WTC11 (cell line): ENCODE data around the gene NINL. TPM values are rescaled to one million over a fixed set of nuclear protein-coding genes. Genes with fewer than 3 reads are reported as not detected.

Source experiments
- ATAC-seq: fragments of 200-7000 bp; cut with Tn5 transposase; 2 replicates; pipeline ENCODE4 v1.10.0; 2021; ENCODE audit warnings: mild to moderate bottlenecking, moderate library complexity
- CTCF ChIA-PET: fragments of 300-600 bp; sonication (Branson Sonifier 250); formaldehyde crosslinking; loops from one replicate; lab custom pipeline; 2021; ENCODE audit warnings: antibody characterized with exemption; lab: Charles Lee
- POLR2A ChIA-PET: fragments of 350-600 bp; sonication (Branson Sonifier 250); formaldehyde crosslinking; loops from one replicate; lab custom pipeline; 2021; ENCODE audit warnings: antibody characterized with exemption; lab: Charles Lee
- DNase-seq: peaks from one replicate; pipeline ENCODE4 v3.0.0; 2021; ENCODE audit warnings: low spot score
- H3K27ac Mint-ChIP-seq: 2 replicates; pipeline ENCODE4 v1.8.0; 2021; ENCODE audit warnings: mixed read lengths
- H3K27me3 Mint-ChIP-seq: 2 replicates; pipeline ENCODE4 v1.8.0; 2021; ENCODE audit warnings: low read depth, mild to moderate bottlenecking, moderate library complexity, mixed read lengths
- H3K36me3 Mint-ChIP-seq: 2 replicates; pipeline ENCODE4 v1.8.0; 2021; ENCODE audit warnings: mixed read lengths
- H3K4me1 Mint-ChIP-seq: 2 replicates; pipeline ENCODE4 v1.8.0; 2022; ENCODE audit warnings: mixed read lengths
- H3K4me3 Mint-ChIP-seq: 2 replicates; pipeline ENCODE4 v1.8.0; 2021; ENCODE audit warnings: mild to moderate bottlenecking, moderate library complexity, mixed read lengths
- H3K9me3 Mint-ChIP-seq: 2 replicates; pipeline ENCODE4 v1.8.0; 2021; ENCODE audit warnings: mixed read lengths
- ATF1 ChIP-seq: sonication (generic); formaldehyde crosslinking; IDR thresholded peaks from 2 replicates; pipeline ENCODE4 v1.8.1; 2023; ENCODE audit warnings: mild to moderate bottlenecking, moderate library complexity, missing genetic modification reagents
- CREB1 ChIP-seq: sonication (generic); formaldehyde crosslinking; IDR thresholded peaks from 2 replicates; pipeline ENCODE4 v1.8.0; 2023; ENCODE audit warnings: mild to moderate bottlenecking, missing genetic modification reagents
- ELF4 ChIP-seq: sonication (generic); formaldehyde crosslinking; IDR thresholded peaks from 2 replicates; pipeline ENCODE4 v1.8.1; 2022; ENCODE audit warnings: low read depth, mild to moderate bottlenecking, moderate library complexity, missing genetic modification reagents
- EMX1 ChIP-seq: fragments of 250-450 bp; sonication (Bioruptor Pico); IDR thresholded peaks from 2 replicates; pipeline ENCODE4 v1.8.0; 2021; ENCODE audit warnings: mild to moderate bottlenecking
- FOXJ3 ChIP-seq: sonication (generic); formaldehyde crosslinking; IDR thresholded peaks from 2 replicates; pipeline ENCODE4 v1.9.0; 2021; ENCODE audit warnings: missing genetic modification reagents, mild to moderate bottlenecking, borderline replicate concordance
- FOXK1 ChIP-seq: sonication (generic); formaldehyde crosslinking; IDR thresholded peaks from 2 replicates; pipeline ENCODE4 v1.8.0; 2022; ENCODE audit warnings: mild to moderate bottlenecking, moderate library complexity, missing genetic modification reagents
- KAT7 ChIP-seq: sonication (generic); formaldehyde crosslinking; IDR thresholded peaks from 2 replicates; pipeline ENCODE4 v1.8.1; 2023; ENCODE audit warnings: missing genetic modification reagents, mild to moderate bottlenecking, borderline replicate concordance
- MYBL2 ChIP-seq: sonication (generic); formaldehyde crosslinking; IDR thresholded peaks from 2 replicates; pipeline ENCODE4 v1.8.1; 2023; ENCODE audit warnings: mild to moderate bottlenecking, moderate library complexity, missing genetic modification reagents
- SMAD3 ChIP-seq: sonication (generic); formaldehyde crosslinking; IDR thresholded peaks from 2 replicates; pipeline ENCODE4 v1.8.0; 2022; ENCODE audit warnings: missing genetic modification reagents, mild to moderate bottlenecking, borderline replicate concordance
- SOX15 ChIP-seq: fragments of 250-450 bp; sonication (Bioruptor Pico); IDR thresholded peaks from 2 replicates; pipeline ENCODE4 v1.9.0; 2021; ENCODE audit warnings: mild to moderate bottlenecking
- TP53 ChIP-seq: sonication (generic); formaldehyde crosslinking; IDR thresholded peaks from 2 replicates; pipeline ENCODE4 v1.8.1; 2023; ENCODE audit warnings: mild to moderate bottlenecking, missing genetic modification reagents
- ZBTB21 ChIP-seq: sonication (generic); formaldehyde crosslinking; IDR thresholded peaks from 2 replicates; pipeline ENCODE4 v1.8.1; 2023; ENCODE audit warnings: mild to moderate bottlenecking, missing genetic modification reagents, borderline replicate concordance
- total RNA-seq: library from RNA; stranded (reverse); gene quantifications from 3 replicates; pipeline ENCODE4 v1.2.3, GENCODE V29; 2021
- TF ChIP-seq, protein P1 (sequence below): sonication (generic); formaldehyde crosslinking; IDR thresholded peaks from 2 replicates; pipeline ENCODE4 v1.8.0; 2022; ENCODE audit warnings: mild to moderate bottlenecking, missing genetic modification reagents
- TF ChIP-seq, protein P2 (sequence below): sonication (generic); formaldehyde crosslinking; IDR thresholded peaks from 2 replicates; pipeline ENCODE4 v1.8.1; 2023; ENCODE audit warnings: mild to moderate bottlenecking, missing genetic modification reagents, moderate library complexity
- TF ChIP-seq, protein P3 (sequence below): sonication (generic); formaldehyde crosslinking; IDR thresholded peaks from 2 replicates; pipeline ENCODE4 v1.8.0; 2022; ENCODE audit warnings: mild to moderate bottlenecking, missing genetic modification reagents
- TF ChIP-seq, protein P4 (sequence below): fragments of 250-450 bp; sonication (Bioruptor Pico); conservative IDR thresholded peaks from 2 replicates; pipeline ENCODE4 v1.9.0; 2021; ENCODE audit warnings: mild to moderate bottlenecking
- TF ChIP-seq, protein P5 (sequence below): sonication (generic); formaldehyde crosslinking; IDR thresholded peaks from 2 replicates; pipeline ENCODE4 v1.8.0; 2022; ENCODE audit warnings: mild to moderate bottlenecking, missing genetic modification reagents
- TF ChIP-seq, protein P6 (sequence below): fragments of 250-450 bp; sonication (Bioruptor Pico); IDR thresholded peaks from 2 replicates; pipeline ENCODE4 v1.9.0; 2021; ENCODE audit warnings: mild to moderate bottlenecking, borderline replicate concordance
- TF ChIP-seq, protein P7 (sequence below): fragments of 250-450 bp; sonication (Bioruptor Pico); IDR thresholded peaks from 2 replicates; pipeline ENCODE4 v1.9.0; 2021; ENCODE audit warnings: mild to moderate bottlenecking
- TF ChIP-seq, protein P8 (sequence below): sonication (generic); formaldehyde crosslinking; conservative IDR thresholded peaks from 2 replicates; pipeline ENCODE4 v1.8.1; 2022; ENCODE audit warnings: mild to moderate bottlenecking, missing genetic modification reagents

NINL gene
- total RNA-seq, 1 experiment from 2014 or later = 36.0 TPM

DNA sequence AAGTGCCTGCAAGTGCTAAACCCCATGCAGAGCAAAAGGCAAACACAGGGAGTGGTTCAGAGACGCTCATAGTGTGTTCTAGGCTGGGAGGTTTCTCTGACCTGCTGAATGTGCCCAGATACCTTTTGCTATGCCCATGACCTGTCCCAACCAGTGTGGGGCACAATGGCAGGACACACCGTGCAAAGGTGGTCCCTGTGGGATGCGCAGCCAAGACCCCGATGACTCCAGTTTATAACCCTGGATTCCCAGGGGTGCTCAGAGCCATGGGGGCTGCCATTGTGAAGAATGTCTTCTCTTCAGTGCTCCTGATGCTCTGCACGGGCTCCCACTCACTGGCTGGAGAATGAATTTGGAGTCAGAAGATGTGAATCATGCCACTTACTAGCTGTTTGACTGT is 2.2 kb upstream of the NINL start:
- H3K4me3 Mint-ChIP-seq = no peak overlapping the region
- peaks cover 7% of the 10 kb centered on the region for H3K36me3 Mint-ChIP-seq
- TF ChIP-seq, protein P1, sequence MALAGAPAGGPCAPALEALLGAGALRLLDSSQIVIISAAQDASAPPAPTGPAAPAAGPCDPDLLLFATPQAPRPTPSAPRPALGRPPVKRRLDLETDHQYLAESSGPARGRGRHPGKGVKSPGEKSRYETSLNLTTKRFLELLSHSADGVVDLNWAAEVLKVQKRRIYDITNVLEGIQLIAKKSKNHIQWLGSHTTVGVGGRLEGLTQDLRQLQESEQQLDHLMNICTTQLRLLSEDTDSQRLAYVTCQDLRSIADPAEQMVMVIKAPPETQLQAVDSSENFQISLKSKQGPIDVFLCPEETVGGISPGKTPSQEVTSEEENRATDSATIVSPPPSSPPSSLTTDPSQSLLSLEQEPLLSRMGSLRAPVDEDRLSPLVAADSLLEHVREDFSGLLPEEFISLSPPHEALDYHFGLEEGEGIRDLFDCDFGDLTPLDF (CRISPR knock-in tag) = no peak
- TF ChIP-seq FOXJ3 (no peak), FOXK1 (no peak), ELF4 (no peak), SMAD3 (no peak), ZBTB21 (CRISPR knock-in tag) (no peak), CREB1 (CRISPR knock-in tag) (no peak), MYBL2 (CRISPR knock-in tag) (no peak), SOX15 (no peak)
- TF ChIP-seq, protein P2, sequence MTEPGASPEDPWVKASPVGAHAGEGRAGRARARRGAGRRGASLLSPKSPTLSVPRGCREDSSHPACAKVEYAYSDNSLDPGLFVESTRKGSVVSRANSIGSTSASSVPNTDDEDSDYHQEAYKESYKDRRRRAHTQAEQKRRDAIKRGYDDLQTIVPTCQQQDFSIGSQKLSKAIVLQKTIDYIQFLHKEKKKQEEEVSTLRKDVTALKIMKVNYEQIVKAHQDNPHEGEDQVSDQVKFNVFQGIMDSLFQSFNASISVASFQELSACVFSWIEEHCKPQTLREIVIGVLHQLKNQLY (CRISPR knock-in tag) = no peak
- TF ChIP-seq, protein P3, sequence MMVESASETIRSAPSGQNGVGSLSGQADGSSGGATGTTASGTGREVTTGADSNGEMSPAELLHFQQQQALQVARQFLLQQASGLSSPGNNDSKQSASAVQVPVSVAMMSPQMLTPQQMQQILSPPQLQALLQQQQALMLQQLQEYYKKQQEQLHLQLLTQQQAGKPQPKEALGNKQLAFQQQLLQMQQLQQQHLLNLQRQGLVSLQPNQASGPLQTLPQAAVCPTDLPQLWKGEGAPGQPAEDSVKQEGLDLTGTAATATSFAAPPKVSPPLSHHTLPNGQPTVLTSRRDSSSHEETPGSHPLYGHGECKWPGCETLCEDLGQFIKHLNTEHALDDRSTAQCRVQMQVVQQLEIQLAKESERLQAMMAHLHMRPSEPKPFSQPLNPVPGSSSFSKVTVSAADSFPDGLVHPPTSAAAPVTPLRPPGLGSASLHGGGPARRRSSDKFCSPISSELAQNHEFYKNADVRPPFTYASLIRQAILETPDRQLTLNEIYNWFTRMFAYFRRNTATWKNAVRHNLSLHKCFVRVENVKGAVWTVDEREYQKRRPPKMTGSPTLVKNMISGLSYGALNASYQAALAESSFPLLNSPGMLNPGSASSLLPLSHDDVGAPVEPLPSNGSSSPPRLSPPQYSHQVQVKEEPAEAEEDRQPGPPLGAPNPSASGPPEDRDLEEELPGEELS = no peak
- TF ChIP-seq, protein P4, sequence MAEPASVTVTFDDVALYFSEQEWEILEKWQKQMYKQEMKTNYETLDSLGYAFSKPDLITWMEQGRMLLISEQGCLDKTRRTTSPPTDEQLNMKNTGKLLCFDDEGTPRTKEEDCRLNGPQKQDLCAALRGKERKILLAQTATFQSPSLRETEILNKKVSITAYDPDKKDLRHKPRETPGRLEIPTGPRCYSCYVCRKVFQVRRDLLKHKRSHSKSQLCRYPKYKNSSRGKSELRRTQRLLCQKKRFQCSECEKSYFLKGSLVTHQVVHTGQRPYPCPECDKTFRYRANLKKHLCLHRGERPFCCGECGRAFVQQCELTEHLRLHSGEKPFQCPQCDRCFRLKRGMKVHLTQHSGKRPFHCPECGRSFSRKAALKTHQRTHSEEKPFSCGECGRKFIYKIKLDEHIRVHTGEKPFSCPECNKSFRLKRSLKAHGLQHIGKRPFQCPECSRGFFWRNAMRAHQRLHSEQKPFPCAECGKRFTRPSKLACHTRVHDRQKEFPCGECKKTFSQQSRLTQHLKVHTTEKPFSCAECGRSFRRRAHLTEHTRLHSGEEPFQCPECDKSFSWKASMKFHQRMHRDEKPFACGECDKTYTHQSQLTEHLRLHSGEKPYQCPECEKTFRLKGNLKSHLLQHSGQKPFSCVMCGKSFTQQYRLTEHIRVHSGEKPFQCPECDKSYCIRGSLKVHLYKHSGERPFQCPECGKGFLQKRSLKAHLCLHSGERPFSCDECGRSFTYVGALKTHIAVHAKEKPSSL (CRISPR knock-in tag) = no peak
- TF ChIP-seq, protein P5, sequence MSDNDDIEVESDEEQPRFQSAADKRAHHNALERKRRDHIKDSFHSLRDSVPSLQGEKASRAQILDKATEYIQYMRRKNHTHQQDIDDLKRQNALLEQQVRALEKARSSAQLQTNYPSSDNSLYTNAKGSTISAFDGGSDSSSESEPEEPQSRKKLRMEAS (CRISPR knock-in tag) = no peak
- H3K9me3 Mint-ChIP-seq = no peaks in the 10 kb centered on the region; the same call in 1 of the 2 replicates
- peaks cover 18% of the 10 kb centered on the region for H3K4me1 Mint-ChIP-seq
- ATAC-seq (no peak), DNase-seq (no peak)
- ChIA-PET POLR2A (no interaction called here), CTCF (no interaction called here)
- no peak overlapping the region for H3K27ac Mint-ChIP-seq
- H3K27me3 Mint-ChIP-seq = no peaks in the 10 kb centered on the region; the same call in none of the 2 replicates

DNA sequence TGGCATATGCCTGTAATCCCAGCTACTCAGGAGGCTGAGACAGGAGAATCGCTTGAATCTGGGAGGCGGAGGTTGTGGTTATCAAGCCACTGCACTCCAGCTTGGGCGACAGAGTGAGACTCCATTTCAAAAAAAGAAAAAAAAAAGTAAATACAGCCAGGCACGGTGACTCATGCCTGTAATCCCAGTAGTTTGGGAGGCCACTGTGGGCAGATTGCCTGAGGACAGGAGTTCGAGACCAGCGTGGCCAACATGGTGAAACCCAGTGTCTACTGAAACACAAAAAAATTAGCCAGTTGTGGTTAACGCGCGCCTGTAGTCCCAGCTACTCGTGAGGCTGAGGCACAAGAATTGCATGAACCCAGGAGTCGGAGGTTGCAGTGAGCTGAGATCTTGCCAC is 1.5 kb upstream of the NINL start:
- peaks cover 10% of the 10 kb centered on the region for H3K36me3 Mint-ChIP-seq
- no peaks in the 10 kb centered on the region; the same call in 1 of the 2 replicates for H3K9me3 Mint-ChIP-seq
- peaks cover 22% of the 10 kb centered on the region for H3K4me1 Mint-ChIP-seq
- POLR2A ChIA-PET = no interaction called here
- CTCF ChIA-PET = no interaction called here
- no peak overlapping the region for H3K4me3 Mint-ChIP-seq
- H3K27me3 Mint-ChIP-seq = no peaks in the 10 kb centered on the region; the same call in none of the 2 replicates
- ATAC-seq (no peak), DNase-seq (no peak)
- no peak overlapping the region for H3K27ac Mint-ChIP-seq
- no peak for TF ChIP-seq TP53 (CRISPR knock-in tag)
- TF ChIP-seq KAT7 = no peak
- TF ChIP-seq, protein P6, sequence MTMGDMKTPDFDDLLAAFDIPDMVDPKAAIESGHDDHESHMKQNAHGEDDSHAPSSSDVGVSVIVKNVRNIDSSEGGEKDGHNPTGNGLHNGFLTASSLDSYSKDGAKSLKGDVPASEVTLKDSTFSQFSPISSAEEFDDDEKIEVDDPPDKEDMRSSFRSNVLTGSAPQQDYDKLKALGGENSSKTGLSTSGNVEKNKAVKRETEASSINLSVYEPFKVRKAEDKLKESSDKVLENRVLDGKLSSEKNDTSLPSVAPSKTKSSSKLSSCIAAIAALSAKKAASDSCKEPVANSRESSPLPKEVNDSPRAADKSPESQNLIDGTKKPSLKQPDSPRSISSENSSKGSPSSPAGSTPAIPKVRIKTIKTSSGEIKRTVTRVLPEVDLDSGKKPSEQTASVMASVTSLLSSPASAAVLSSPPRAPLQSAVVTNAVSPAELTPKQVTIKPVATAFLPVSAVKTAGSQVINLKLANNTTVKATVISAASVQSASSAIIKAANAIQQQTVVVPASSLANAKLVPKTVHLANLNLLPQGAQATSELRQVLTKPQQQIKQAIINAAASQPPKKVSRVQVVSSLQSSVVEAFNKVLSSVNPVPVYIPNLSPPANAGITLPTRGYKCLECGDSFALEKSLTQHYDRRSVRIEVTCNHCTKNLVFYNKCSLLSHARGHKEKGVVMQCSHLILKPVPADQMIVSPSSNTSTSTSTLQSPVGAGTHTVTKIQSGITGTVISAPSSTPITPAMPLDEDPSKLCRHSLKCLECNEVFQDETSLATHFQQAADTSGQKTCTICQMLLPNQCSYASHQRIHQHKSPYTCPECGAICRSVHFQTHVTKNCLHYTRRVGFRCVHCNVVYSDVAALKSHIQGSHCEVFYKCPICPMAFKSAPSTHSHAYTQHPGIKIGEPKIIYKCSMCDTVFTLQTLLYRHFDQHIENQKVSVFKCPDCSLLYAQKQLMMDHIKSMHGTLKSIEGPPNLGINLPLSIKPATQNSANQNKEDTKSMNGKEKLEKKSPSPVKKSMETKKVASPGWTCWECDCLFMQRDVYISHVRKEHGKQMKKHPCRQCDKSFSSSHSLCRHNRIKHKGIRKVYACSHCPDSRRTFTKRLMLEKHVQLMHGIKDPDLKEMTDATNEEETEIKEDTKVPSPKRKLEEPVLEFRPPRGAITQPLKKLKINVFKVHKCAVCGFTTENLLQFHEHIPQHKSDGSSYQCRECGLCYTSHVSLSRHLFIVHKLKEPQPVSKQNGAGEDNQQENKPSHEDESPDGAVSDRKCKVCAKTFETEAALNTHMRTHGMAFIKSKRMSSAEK = no peak
- TF ChIP-seq ATF1 (CRISPR knock-in tag) = no peak
- TF ChIP-seq, protein P4 (CRISPR knock-in tag) = no peak
- no peak for TF ChIP-seq EMX1 (CRISPR knock-in tag)
- TF ChIP-seq, protein P7, sequence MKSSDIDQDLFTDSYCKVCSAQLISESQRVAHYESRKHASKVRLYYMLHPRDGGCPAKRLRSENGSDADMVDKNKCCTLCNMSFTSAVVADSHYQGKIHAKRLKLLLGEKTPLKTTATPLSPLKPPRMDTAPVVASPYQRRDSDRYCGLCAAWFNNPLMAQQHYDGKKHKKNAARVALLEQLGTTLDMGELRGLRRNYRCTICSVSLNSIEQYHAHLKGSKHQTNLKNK (CRISPR knock-in tag) = no peak
- TF ChIP-seq, protein P8, sequence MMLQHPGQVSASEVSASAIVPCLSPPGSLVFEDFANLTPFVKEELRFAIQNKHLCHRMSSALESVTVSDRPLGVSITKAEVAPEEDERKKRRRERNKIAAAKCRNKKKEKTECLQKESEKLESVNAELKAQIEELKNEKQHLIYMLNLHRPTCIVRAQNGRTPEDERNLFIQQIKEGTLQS = no peak
